GM19397 (cell line): ENCODE measurements around the gene OR7A10.
"Not testable (repeated sequence)": the region's sequence is repeated elsewhere in the genome, so short reads cannot be mapped to it uniquely, and the experiment has no call there.

Source experiments
- ATAC-seq: cut with Tn5 transposase; IDR thresholded peaks from one replicate; pipeline ENCODE4 v1.9.1; 2021; ENCODE audit warnings: mild to moderate bottlenecking, moderate library complexity; ENCODE audit not compliant: unreplicated experiment

OR7A10 gene

GRCh38 chr19:14796021-14796420, 52.7 kb downstream of the OR7A10 start:
- ATAC-seq, result no peak

- no peak for ATAC-seq
Observed at GRCh38 chr19:14795078-14795721, 53.5 kb downstream of the OR7A10 start.

GRCh38 chr19:14792250-14792649, 56.5 kb downstream of the OR7A10 start:
- not testable (repeated sequence) for ATAC-seq
